Endothelial cell of umbilical vein (primary cell): ENCODE measurements around the gene NR5A2. TPM values are rescaled to one million over a fixed set of nuclear protein-coding genes. Genes with fewer than 3 reads are reported as not detected.

Source experiments
- BruUV-seq: library from RNA; stranded (reverse); fragments of 400-500 nt; replicated peaks from 2 replicates; lab custom pipeline; 2021; lab: Mats Ljungman, UMichigan
- CTCF ChIA-PET: fragments of 300-600, 350-600 bp; sonication (Branson Sonifier 250); formaldehyde crosslinking; loops from one replicate; lab custom pipeline; 2021; ENCODE audit warnings: antibody characterized with exemption, inconsistent platforms; lab: Charles Lee
- POLR2A ChIA-PET: fragments of 300-600, 350-600 bp; sonication (Branson Sonifier 250); formaldehyde crosslinking; loops from one replicate; lab custom pipeline; 2021; ENCODE audit warnings: antibody characterized with exemption, inconsistent platforms; lab: Charles Lee
- DNase-seq: peaks from one replicate; pipeline ENCODE4 v3.0.0-alpha.2; 2011; ENCODE audit warnings: low read depth, low spot score
- FAIRE-seq: peaks from 2 replicates; lab custom pipeline; 2011; peaks lifted over from hg19 to GRCh38; lab: Jason Lieb, UNC
- H2AFZ ChIP-seq: 2 replicates; pipeline ENCODE4 v1.6.0; 2012; ENCODE audit warnings: low read depth, low read length, control low read depth, inconsistent platforms
- H3K27ac ChIP-seq: 2 replicates; pipeline ENCODE4 v1.5.1; 2011; ENCODE audit warnings: low read depth, mild to moderate bottlenecking, control low read depth, low read length, moderate library complexity; ENCODE audit not compliant: insufficient read depth
- H3K27me3 ChIP-seq, 2 experiments: 2 replicates each; pipeline versions ENCODE4 v1.6.0 to v1.6.1; 2011; ENCODE audit warnings: low read length in 2 of 2, mixed read lengths in 1 of 2; ENCODE audit not compliant: control insufficient read depth in 2 of 2, insufficient read depth in 2 of 2
- H3K36me3 ChIP-seq, 2 experiments: 2 replicates in 1 of 2; 3 replicates in 1 of 2; pipeline ENCODE4 v1.5.1; 2011; ENCODE audit warnings: low read length in 2 of 2, mild to moderate bottlenecking in 1 of 2, moderate library complexity in 1 of 2; ENCODE audit not compliant: control insufficient read depth in 2 of 2, insufficient read depth in 2 of 2; ENCODE audit errors: extremely low read depth in 1 of 2
- H3K4me1 ChIP-seq: 3 replicates; pipeline ENCODE4 v1.5.1; 2011; ENCODE audit warnings: mild to moderate bottlenecking, low read length; ENCODE audit not compliant: control insufficient read depth, insufficient read depth; ENCODE audit errors: extremely low read depth
- H3K4me2 ChIP-seq: 2 replicates; pipeline ENCODE4 v1.6.1; 2011; ENCODE audit warnings: low read length, control low read depth, mixed read lengths; ENCODE audit not compliant: insufficient read depth
- H3K4me3 ChIP-seq, 3 experiments: fragments of 200-600 bp in 1 of 3; sonication (generic), shearing (Covaris generic) in 1 of 3; replicated peaks in 1 of 3; 2 replicates each; pipeline ENCODE4 v1.5.1; 2011 to 2016; ENCODE audit warnings: control low read depth in 3 of 3, low read length in 3 of 3, mild to moderate bottlenecking in 2 of 3, inconsistent platforms in 1 of 3, low read depth in 1 of 3, moderate library complexity in 1 of 3; ENCODE audit not compliant: insufficient read depth in 1 of 3
- H3K79me2 ChIP-seq: 2 replicates; pipeline ENCODE4 v1.6.0; 2012; ENCODE audit warnings: low read length, inconsistent platforms; ENCODE audit not compliant: control insufficient read depth, insufficient read depth
- H3K9ac ChIP-seq: replicated peaks from 2 replicates; pipeline ENCODE3; 2011; ENCODE audit warnings: low read length, control low read depth; ENCODE audit not compliant: insufficient read depth; ENCODE audit errors: extremely low read depth
- H3K9me1 ChIP-seq: replicated peaks from 3 replicates; pipeline ENCODE4 v1.6.0; 2011; ENCODE audit warnings: mild to moderate bottlenecking, low read length; ENCODE audit not compliant: control insufficient read depth, insufficient read depth; ENCODE audit errors: extremely low read depth
- H3K9me3 ChIP-seq: replicated peaks from 2 replicates; pipeline ENCODE4 v1.5.1; 2012; ENCODE audit warnings: low read length, inconsistent platforms; ENCODE audit not compliant: control insufficient read depth, insufficient read depth
- H4K20me1 ChIP-seq: replicated peaks from 2 replicates; pipeline ENCODE3; 2011; ENCODE audit warnings: mild to moderate bottlenecking, low read length; ENCODE audit not compliant: control insufficient read depth, insufficient read depth; ENCODE audit errors: extremely low read depth
- EZH2 ChIP-seq: IDR thresholded peaks from 2 replicates; pipeline ENCODE4 v1.6.1; 2012; ENCODE audit warnings: borderline replicate concordance, low read depth, mild to moderate bottlenecking, moderate library complexity, low read length, inconsistent platforms; ENCODE audit not compliant: severe bottlenecking
- FOS ChIP-seq: IDR thresholded peaks from 2 replicates; pipeline ENCODE4 v1.6.1; 2011; ENCODE audit warnings: mild to moderate bottlenecking, low read length, moderate library complexity, borderline replicate concordance; ENCODE audit not compliant: insufficient read depth
- GATA2 ChIP-seq: IDR thresholded peaks from 2 replicates; pipeline ENCODE4 v1.7.0; 2011; ENCODE audit warnings: low read depth, mild to moderate bottlenecking, moderate library complexity, mixed read lengths, low read length; ENCODE audit not compliant: insufficient read length, insufficient read depth
- JUN ChIP-seq: IDR thresholded peaks from 2 replicates; pipeline ENCODE4 v1.6.1; 2011; ENCODE audit warnings: borderline replicate concordance, low read depth; ENCODE audit not compliant: insufficient read length, insufficient read depth
- MYC ChIP-seq: IDR thresholded peaks from one replicate; pipeline ENCODE4 v1.6.1; 2011; ENCODE audit warnings: mild to moderate bottlenecking, low read depth, low read length
- POLR2A ChIP-seq: IDR thresholded peaks from 2 replicates; pipeline ENCODE4 v1.6.1; 2012; ENCODE audit warnings: low read depth, mild to moderate bottlenecking, control low read depth, low read length
- POLR2AphosphoS5 ChIP-seq: IDR thresholded peaks from 2 replicates; pipeline ENCODE4 v1.6.1; 2012; ENCODE audit warnings: low read depth, mild to moderate bottlenecking, control low read depth, low read length, moderate library complexity; ENCODE audit not compliant: insufficient read depth
- dilution Hi-C: fragments of 300-500 bp; cut with MboI; formaldehyde crosslinking; loops from one replicate; pipeline ENCODE4 v1.15.0; 2019; ENCODE audit warnings: low sequenced_read_pairs; ENCODE audit not compliant: extremely low pct_ligation_motif_present
- intact Hi-C: fragments of 100-400 bp; cut with micrococcal nuclease; formaldehyde crosslinking; loops from one replicate; pipeline ENCODE4 v1.10.0; 2022
- polyA plus RNA-seq, 4 experiments: library from polyadenylated mRNA; depleted of rRNA in 3 of 4; stranded (reverse) in 3 of 4; unstranded in 1 of 4; fragments of >200 nt; gene quantifications; 2 replicates each; pipeline versions ENCODE4 v1.2.1 to v1.2.3, GENCODE V29; 2011 to 2012; ENCODE audit warnings: missing spikeins in 1 of 4
- total RNA-seq: library from RNA; stranded (reverse); gene quantifications from 2 replicates; pipeline ENCODE4 v1.2.3, GENCODE V29; 2021
- TF ChIP-seq, protein P1 (sequence below): IDR thresholded peaks from 2 replicates; pipeline ENCODE4 v1.6.1; 2011; ENCODE audit not compliant: insufficient read depth, insufficient read length
- TF ChIP-seq, protein P2 (sequence below), 2 donors: IDR thresholded peaks; 1 replicate in 1 of 2; 2 replicates in 1 of 2; pipeline ENCODE4 v1.5.1; 2011; ENCODE audit warnings: low read length in 2 of 2, mild to moderate bottlenecking in 2 of 2, moderate library complexity in 2 of 2, control low read depth in 1 of 2, inconsistent platforms in 1 of 2, low read depth in 1 of 2; ENCODE audit not compliant: insufficient read depth in 1 of 2; ENCODE audit errors: extremely low read depth in 1 of 2

The NR5A2 gene
- total and polyA plus RNA-seq, 2 donors (not counting 3 experiments of a cell fraction or from before 2014, with no cell fraction given): 3.4 to 12.1 TPM

DNA sequence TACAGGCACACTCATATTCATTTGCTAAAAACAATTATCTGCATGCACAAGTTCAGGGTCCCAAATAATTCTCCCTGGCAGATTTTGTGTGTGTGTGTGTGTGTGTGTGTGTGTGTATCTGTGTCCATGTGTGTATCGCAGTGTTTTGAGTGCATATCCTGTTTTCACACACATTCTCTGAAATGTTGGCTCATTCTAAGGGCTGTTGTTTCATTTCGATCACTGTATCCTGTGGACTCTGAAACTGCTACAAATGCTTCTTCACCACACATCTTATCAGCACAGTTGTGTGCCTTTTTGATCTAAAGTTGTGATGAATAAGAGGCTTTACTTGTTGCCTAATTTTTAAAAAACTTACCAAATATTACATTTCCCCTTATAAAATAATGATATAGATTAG, 34.6 kb downstream of the NR5A2 start:
- H3K9me1 ChIP-seq: no peaks in the 10 kb centered on the region
- intact Hi-C loops: no loop called here
- ChIA-PET POLR2A (interaction anchor here (1.0 kb wide), 1 partner anchor 9 kb away, joined by 3 read pairs; no protein-coding TSS in a partner anchor), CTCF (interaction anchor here (0.7 to 1.6 kb wide), 5 partner anchors 8 to 374 kb away, joined by 3 to 14 read pairs (median 4); no protein-coding TSS in a partner anchor)
- no peak overlapping the region for H3K4me3 ChIP-seq
- H4K20me1 ChIP-seq: no peaks in the 10 kb centered on the region
- H3K4me2 ChIP-seq: no peak overlapping the region
- no peaks in the 10 kb centered on the region for H3K36me3 ChIP-seq
- no peaks in the 10 kb centered on the region for H3K9me3 ChIP-seq
- H3K27me3 ChIP-seq: no peaks in the 10 kb centered on the region
- TF ChIP-seq EZH2 (no peak), JUN (no peak), POLR2AphosphoS5 (no peak), GATA2 (no peak), POLR2A (no peak), FOS (no peak), MYC (no peak)
- TF ChIP-seq, protein P1, sequence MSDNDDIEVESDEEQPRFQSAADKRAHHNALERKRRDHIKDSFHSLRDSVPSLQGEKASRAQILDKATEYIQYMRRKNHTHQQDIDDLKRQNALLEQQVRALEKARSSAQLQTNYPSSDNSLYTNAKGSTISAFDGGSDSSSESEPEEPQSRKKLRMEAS: no peak
- TF ChIP-seq, protein P2, sequence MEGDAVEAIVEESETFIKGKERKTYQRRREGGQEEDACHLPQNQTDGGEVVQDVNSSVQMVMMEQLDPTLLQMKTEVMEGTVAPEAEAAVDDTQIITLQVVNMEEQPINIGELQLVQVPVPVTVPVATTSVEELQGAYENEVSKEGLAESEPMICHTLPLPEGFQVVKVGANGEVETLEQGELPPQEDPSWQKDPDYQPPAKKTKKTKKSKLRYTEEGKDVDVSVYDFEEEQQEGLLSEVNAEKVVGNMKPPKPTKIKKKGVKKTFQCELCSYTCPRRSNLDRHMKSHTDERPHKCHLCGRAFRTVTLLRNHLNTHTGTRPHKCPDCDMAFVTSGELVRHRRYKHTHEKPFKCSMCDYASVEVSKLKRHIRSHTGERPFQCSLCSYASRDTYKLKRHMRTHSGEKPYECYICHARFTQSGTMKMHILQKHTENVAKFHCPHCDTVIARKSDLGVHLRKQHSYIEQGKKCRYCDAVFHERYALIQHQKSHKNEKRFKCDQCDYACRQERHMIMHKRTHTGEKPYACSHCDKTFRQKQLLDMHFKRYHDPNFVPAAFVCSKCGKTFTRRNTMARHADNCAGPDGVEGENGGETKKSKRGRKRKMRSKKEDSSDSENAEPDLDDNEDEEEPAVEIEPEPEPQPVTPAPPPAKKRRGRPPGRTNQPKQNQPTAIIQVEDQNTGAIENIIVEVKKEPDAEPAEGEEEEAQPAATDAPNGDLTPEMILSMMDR (IDR thresholded peaks at IDR 0.05; ENCODE audit: extremely low read depth in 1 of 2, insufficient read depth in 1 of 2, low read depth in 1 of 2, low read length in 2 of 2): no peak
- dilution Hi-C loops: no loop called here
- H3K9ac ChIP-seq: no peak overlapping the region
- no TSS peak for BruUV-seq
- FAIRE-seq (no peak), DNase-seq (peak; percentile 73)
- no peak overlapping the region for H3K27ac ChIP-seq
- no peak overlapping the region for H2AFZ ChIP-seq
- H3K79me2 ChIP-seq: no peaks in the 10 kb centered on the region
- H3K4me1 ChIP-seq: no peaks in the 10 kb centered on the region
